Mucosa of descending colon (tissue), 3 donors: ENCODE results near the gene BAIAP2L2. TPM values are rescaled to one million over a fixed set of nuclear protein-coding genes. Genes with fewer than 3 reads are reported as not detected.
"Not testable (repeated sequence)": the region's sequence is repeated elsewhere in the genome, so short reads cannot be mapped to it uniquely, and the experiment has no call there.

ENCODE experiments used
- ATAC-seq: fragments of 200-7000 bp; cut with Tn5 transposase; one replicate; pipeline ENCODE4 v1.9.1; 2020; ENCODE audit warnings: mild to moderate bottlenecking, moderate library complexity
- DNase-seq, 3 donors: peaks; one replicate each; pipeline ENCODE4 v3.0.0-alpha.2; 2020
- H3K36me3 ChIP-seq: fragments of 200-600 bp; one replicate; pipeline ENCODE4 v1.8.0; 2021; ENCODE audit warnings: low read depth, mild to moderate bottlenecking
- H3K4me1 ChIP-seq: fragments of 200-600 bp; one replicate; pipeline ENCODE4 v1.8.0; 2021; ENCODE audit warnings: low read depth, mild to moderate bottlenecking
- H3K4me3 ChIP-seq: fragments of 200-600 bp; one replicate; pipeline ENCODE4 v1.8.0; 2021; ENCODE audit warnings: mild to moderate bottlenecking
- H3K9me3 ChIP-seq: fragments of 200-600 bp; one replicate; pipeline ENCODE4 v1.8.0; 2021; ENCODE audit warnings: mild to moderate bottlenecking
- CTCF ChIP-seq: fragments of 200-600 bp; IDR thresholded peaks from one replicate; pipeline ENCODE4 v1.8.0; 2022; ENCODE audit warnings: antibody characterized with exemption, mild to moderate bottlenecking
- intact Hi-C, 2 donors: fragments of 100-400 bp; cut with DNase I in 1 of 2; cut with micrococcal nuclease in 1 of 2; formaldehyde crosslinking; loops; one replicate each; pipeline versions ENCODE4 v1.11.0 to v1.11.1; 2022; cut with DNase I, micrococcal nuclease
- total RNA-seq, 3 donors: library from RNA; stranded (reverse); fragmentation: NEBNext Ultra II Directional in 2 of 3; extraction: Animal tissue kit (Norgen Biotek cat#: 25700) in 2 of 3; gene quantifications; one replicate each; pipeline versions ENCODE4 v1.2.1 to v1.2.4, GENCODE V29; 2021 to 2023
- donor health status: DM: no; HTN: no; CAD: no; lungs with moderate emphysema.
- donor health status: DM: no; HTN: no; CAD: no.
- donor health status: DM: no; HTN: yes; CAD: no.

Gene BAIAP2L2
- total RNA-seq, 3 donors from 2014 or later = 33.9 to 92.3 (median 63.7) TPM

GRCh38 chr22:38038890-38039812, 71.3 kb downstream of the BAIAP2L2 start:
- intact Hi-C loops = no loop called here
- no peak for TF ChIP-seq CTCF
- peaks cover 4% of the 10 kb centered on the region for H3K4me1 ChIP-seq

DNA sequence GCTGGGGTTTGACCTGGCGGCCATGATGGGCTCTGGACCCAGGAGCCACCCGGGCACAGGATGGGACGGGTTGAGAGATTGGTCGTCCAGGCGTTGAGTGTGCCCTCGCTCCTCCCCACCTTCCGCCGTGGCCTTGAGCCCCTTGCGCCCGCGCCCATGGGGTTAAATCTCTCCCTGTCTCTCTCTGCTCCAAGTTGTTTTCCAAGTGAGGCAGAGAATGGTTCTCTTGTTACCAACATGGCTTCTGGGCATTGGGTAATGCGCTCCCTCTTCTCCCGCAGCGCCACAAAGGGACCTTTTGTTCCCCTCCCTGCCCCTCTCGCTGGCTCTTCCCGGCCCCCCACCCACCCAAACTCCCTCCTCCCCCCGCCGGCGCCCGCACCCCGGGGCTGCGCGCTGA, 72.1 kb downstream of the BAIAP2L2 start:
- Histone ChIP-seq H3K36me3 (no peaks in the 10 kb centered on the region), H3K4me1 (peaks cover 11% of the 10 kb centered on the region), H3K9me3 (no peaks in the 10 kb centered on the region), H3K4me3 (no peak overlapping the region)
- intact Hi-C loops = no loop called here
- DNase-seq = no peak
- no peak for ATAC-seq
- TF ChIP-seq CTCF = no peak

More at GRCh38 chr22:38038890-38039812, 71.3 kb downstream of the BAIAP2L2 start:
- no peak for ATAC-seq
- no peak for DNase-seq
- no peaks in the 10 kb centered on the region for H3K9me3 ChIP-seq
- H3K36me3 ChIP-seq = no peaks in the 10 kb centered on the region
- no peak overlapping the region for H3K4me3 ChIP-seq

DNA sequence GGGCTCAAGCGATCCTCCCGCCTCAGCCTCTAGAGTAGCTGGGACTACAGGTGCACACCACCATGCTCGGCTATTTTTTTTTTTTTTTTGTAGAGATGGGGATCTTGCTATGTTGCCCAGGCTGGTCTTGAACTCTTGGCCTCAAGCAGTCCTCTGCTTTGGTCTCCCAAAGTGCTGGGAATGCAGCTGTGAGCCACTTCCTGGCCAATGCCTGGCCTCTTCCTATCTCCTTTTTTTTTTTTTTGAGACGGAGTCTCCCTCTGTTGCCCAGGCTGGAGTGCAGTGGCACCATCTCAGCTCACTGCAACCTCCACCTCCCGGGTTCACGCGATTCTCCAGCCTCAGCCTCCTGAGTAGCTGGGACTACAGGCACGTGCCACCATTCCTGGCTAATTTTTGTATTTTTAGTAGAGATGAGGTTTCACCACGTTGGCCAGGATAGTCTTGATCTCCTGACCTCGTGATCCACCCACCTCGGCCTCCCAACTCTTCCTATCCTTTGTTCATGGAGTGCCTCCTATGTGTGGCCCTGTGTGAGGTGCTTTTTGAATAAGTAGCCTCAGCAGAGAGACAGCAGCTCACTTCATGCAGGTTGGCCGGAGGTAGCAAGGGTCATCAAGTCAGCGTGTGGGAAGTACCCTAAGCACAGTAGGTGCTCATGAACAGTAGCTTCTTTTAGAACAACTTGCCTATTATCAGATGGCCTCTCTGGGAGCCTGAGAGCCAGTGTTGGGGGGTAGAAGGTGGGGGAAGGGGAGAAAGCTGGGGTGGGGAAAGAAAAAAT, 72.9 kb downstream of the BAIAP2L2 start:
- H3K4me3 ChIP-seq, intact Hi-C loops, H3K36me3 ChIP-seq, H3K9me3 ChIP-seq, ATAC-seq, DNase-seq: not testable (repeated sequence)
- H3K4me1 ChIP-seq = peaks cover 14% of the 10 kb centered on the region

- no peak for ATAC-seq
- no peaks in the 10 kb centered on the region for H3K36me3 ChIP-seq
- no peaks in the 10 kb centered on the region for H3K9me3 ChIP-seq
- DNase-seq = no peak
- TF ChIP-seq CTCF = no peak
- intact Hi-C loops = no loop called here
- peaks cover 14% of the 10 kb centered on the region for H3K4me1 ChIP-seq
- no peak overlapping the region for H3K4me3 ChIP-seq
Observed at GRCh38 chr22:38036392-38037062, 74.0 kb downstream of the BAIAP2L2 start.

GRCh38 chr22:38035530-38035885, 75.0 kb downstream of the BAIAP2L2 start:
- Histone ChIP-seq H3K9me3 (no peaks in the 10 kb centered on the region), H3K4me1 (peaks cover 14% of the 10 kb centered on the region), H3K36me3 (no peaks in the 10 kb centered on the region), H3K4me3 (no peak overlapping the region)
- no peak for TF ChIP-seq CTCF
- DNase-seq = no peak
- intact Hi-C loops = no loop called here
- no peak for ATAC-seq

Other genes with a start within 250 kb of the BAIAP2L2 start
- gene MICALL1, start 204.4 kb downstream of the BAIAP2L2 start, total RNA-seq = 100 to 1,000 TPM in 1 of 3 donors, 10 to 100 TPM in 2; 26.1 to 100 (median 28.6) TPM
- not detected for gene C22orf23, start 157.1 kb downstream of the BAIAP2L2 start, total RNA-seq
- gene POLR2F, start 157.0 kb downstream of the BAIAP2L2 start, total RNA-seq = 10 to 100 TPM; 54.4 to 69.3 (median 61.3) TPM
- 10 to 100 TPM in 1 of 3 donors, 1 to 10 TPM in 1, under 1 TPM in 1; 0.46 to 21.2 (median 1.7) TPM for gene SOX10, start 126.1 kb downstream of the BAIAP2L2 start, total RNA-seq
- gene PICK1, start 53.3 kb downstream of the BAIAP2L2 start, total RNA-seq = 10 to 100 TPM; 30.9 to 40.7 (median 37.9) TPM
- gene SLC16A8, start 26.5 kb downstream of the BAIAP2L2 start, total RNA-seq = not detected
- 10 to 100 TPM; 28.5 to 38.7 (median 35.9) TPM for gene PLA2G6, start 71.1 kb upstream of the BAIAP2L2 start, total RNA-seq
- gene MAFF, start 91.3 kb upstream of the BAIAP2L2 start, total RNA-seq = 10 to 100 TPM; 16.7 to 26.5 (median 25.6) TPM
- 10 to 100 TPM; 35.9 to 63.1 (median 38.2) TPM for gene TMEM184B, start 162.3 kb upstream of the BAIAP2L2 start, total RNA-seq
- 100 to 1,000 TPM in 1 of 3 donors, 10 to 100 TPM in 2; 87.8 to 100 (median 89.8) TPM for gene CSNK1E, start 206.7 kb upstream of the BAIAP2L2 start, total RNA-seq